ENCODE results near the gene NLRP1. TPM values are rescaled to one million over a fixed set of nuclear protein-coding genes. Genes with fewer than 3 reads are reported as not detected.

Gene NLRP1
- total and polyA plus RNA-seq, 2 donors (not counting 3 experiments of a cell fraction or from before 2014, with no cell fraction given): 43.8 to 53.9 TPM

- no peak for FAIRE-seq
- Histone ChIP-seq H3K4me2 (ENCODE audit: insufficient read depth, low read length) (no peak overlapping the region), H3K9me3 (replicated peaks; ENCODE audit: control insufficient read depth, insufficient read depth, low read length) (no peaks in the 10 kb centered on the region), H2AFZ (ENCODE audit: low read depth, low read length) (no peak overlapping the region), H3K36me3 (ENCODE audit: control insufficient read depth in 2 of 2, extremely low read depth in 1 of 2, insufficient read depth in 2 of 2, low read length in 2 of 2) (peaks cover 10 to 44% of the 10 kb centered on the region in 2 experiments), H3K9ac (replicated peaks; ENCODE audit: extremely low read depth, insufficient read depth, low read length) (no peak overlapping the region), H3K27ac (ENCODE audit: insufficient read depth, low read depth, low read length) (no peak overlapping the region), H3K9me1 (replicated peaks; ENCODE audit: control insufficient read depth, extremely low read depth, insufficient read depth, low read length) (no peaks in the 10 kb centered on the region), H3K79me2 (ENCODE audit: control insufficient read depth, insufficient read depth, low read length) (no peaks in the 10 kb centered on the region), H3K4me3 (replicated peaks in 1 of 3; ENCODE audit: insufficient read depth in 1 of 3, low read depth in 1 of 3, low read length in 3 of 3) (no peak overlapping the region), H3K27me3 (ENCODE audit: control insufficient read depth in 2 of 2, insufficient read depth in 2 of 2, low read length in 2 of 2) (no peaks in the 10 kb centered on the region), H4K20me1 (replicated peaks; ENCODE audit: control insufficient read depth, extremely low read depth, insufficient read depth, low read length) (no peaks in the 10 kb centered on the region), H3K4me1 (ENCODE audit: control insufficient read depth, extremely low read depth, insufficient read depth, low read length) (peaks cover 14% of the 10 kb centered on the region)
- BruUV-seq (replicated peaks): no TSS peak
- TF ChIP-seq JUN (IDR thresholded peaks at IDR 0.05; ENCODE audit: borderline replicate concordance, insufficient read depth, insufficient read length, low read depth) (no peak), CTCF (IDR thresholded peaks at IDR 0.05; ENCODE audit: extremely low read depth in 1 of 2, insufficient read depth in 1 of 2, low read depth in 1 of 2, low read length in 2 of 2) (no peak), MAX (IDR thresholded peaks at IDR 0.05; ENCODE audit: insufficient read depth, insufficient read length) (no peak), FOS (IDR thresholded peaks at IDR 0.05; ENCODE audit: borderline replicate concordance, insufficient read depth, low read length) (no peak), GATA2 (IDR thresholded peaks at IDR 0.05; ENCODE audit: insufficient read depth, insufficient read length, low read depth, low read length) (no peak), POLR2A (IDR thresholded peaks at IDR 0.05; ENCODE audit: low read depth, low read length) (no peak), MYC (IDR thresholded peaks at IDR 0.05; ENCODE audit: low read depth, low read length) (no peak), POLR2AphosphoS5 (IDR thresholded peaks at IDR 0.05; ENCODE audit: insufficient read depth, low read depth, low read length) (no peak), EZH2 (IDR thresholded peaks at IDR 0.05; ENCODE audit: borderline replicate concordance, low read depth, low read length, severe bottlenecking) (no peak)
- ChIA-PET POLR2A (interaction anchor here (0.6 kb wide), 1 partner anchor 33 kb away, joined by 9 read pairs; no protein-coding TSS in a partner anchor), CTCF (no interaction called here)
- intact Hi-C loops (cut with micrococcal nuclease): no loop called here
- no peak for DNase-seq (ENCODE audit: low read depth, low spot score)
- dilution Hi-C loops (cut with MboI; ENCODE audit: extremely low pct_ligation_motif_present, low sequenced_read_pairs): no loop called here
These were observed 51.7 kb downstream of the NLRP1 start for GRCh38 chr17:5532581-5532980.

Measured in endothelial cell of umbilical vein (primary cell).